ENCODE measurements around the gene HS3ST5. TPM values are rescaled to one million over a fixed set of nuclear protein-coding genes. Genes with fewer than 3 reads are reported as not detected.

The HS3ST5 gene
- total and polyA plus RNA-seq, 7 donors, result 0.28 to 1.1 (median 0.36) TPM; not detected in 2

DNA sequence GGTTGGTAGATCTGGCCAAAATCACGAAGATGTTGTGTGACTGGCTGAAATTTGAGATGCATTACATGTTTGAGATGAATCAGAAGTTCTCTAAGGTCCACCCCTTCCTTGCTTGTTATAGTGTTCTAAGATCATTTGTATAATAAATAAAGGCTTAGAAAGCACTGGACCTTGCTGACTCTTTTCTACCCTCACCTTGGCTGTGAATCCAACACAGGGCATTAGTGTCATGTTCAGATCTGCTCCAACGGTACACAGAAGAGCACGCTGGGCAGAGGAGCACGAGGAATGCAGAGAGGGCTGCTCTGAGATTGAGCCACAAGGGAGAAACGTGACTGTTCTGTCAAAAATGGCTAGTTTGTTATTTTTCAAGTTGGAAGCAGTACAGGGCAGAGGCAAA is 202.4 kb downstream of the HS3ST5 start:
- intact Hi-C loops (cut with DNase I), result no loop called here
- Histone ChIP-seq H3K9me3 (no peaks in the 10 kb centered on the region), H3K27ac (no peak overlapping the region), H3K4me1 (peaks cover 0 to 12% (median 4%) of the 10 kb centered on the region in 4 donors), H3K36me3 (no peaks in the 10 kb centered on the region), H3K27me3 (no peaks in the 10 kb centered on the region), H3K4me3 (no peak overlapping the region)
- no peak for DNase-seq
- WGBS, 2 donors, result 52 to 58% methylated on average over 5 of the region's 5 CpGs
- TF ChIP-seq POLR2AphosphoS5 (IDR thresholded peaks at IDR 0.05) (no peak), CTCF (IDR thresholded peaks at IDR 0.05) (no peak), POLR2A (IDR thresholded peaks at IDR 0.05) (no peak), EP300 (IDR thresholded peaks at IDR 0.05) (no peak)

DNA sequence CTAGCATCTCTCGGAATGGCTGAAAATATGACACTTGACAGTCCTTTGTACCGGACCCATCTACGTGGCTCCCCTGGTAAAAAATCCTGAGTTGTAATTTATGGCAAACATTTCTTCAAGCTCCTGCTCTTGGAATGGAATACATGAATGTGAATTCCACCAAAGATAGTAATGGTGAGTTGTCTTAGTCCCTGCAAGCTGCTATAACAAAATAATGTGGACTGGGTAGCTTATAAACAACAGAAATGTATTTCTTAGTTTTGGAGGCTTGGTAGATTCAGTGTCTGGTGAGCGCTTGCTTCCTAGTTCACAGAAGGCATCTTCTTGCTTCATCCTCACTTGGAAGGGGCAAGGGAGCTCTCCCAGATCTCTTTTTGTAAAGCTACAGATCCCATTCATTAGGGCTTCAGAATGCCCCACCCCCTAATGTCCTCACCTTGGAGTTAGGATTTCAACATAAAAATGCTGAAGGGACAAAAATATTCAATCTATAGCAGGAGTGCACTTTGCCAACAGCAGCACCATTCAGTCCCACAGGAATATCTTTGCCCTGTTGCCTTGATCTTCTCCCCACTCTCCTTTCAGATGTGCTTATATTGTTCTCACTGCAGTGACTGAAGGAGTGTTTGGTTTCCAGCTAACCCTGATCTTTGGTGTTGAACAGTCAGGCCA is 204.1 kb downstream of the HS3ST5 start:
- DNase-seq, result no peak
- intact Hi-C loops (cut with DNase I), result no loop called here
- Histone ChIP-seq H3K27me3 (no peaks in the 10 kb centered on the region), H3K36me3 (no peaks in the 10 kb centered on the region), H3K4me3 (no peak overlapping the region), H3K27ac (no peak overlapping the region), H3K4me1 (peaks cover 0 to 15% (median 6%) of the 10 kb centered on the region in 4 donors), H3K9me3 (no peaks in the 10 kb centered on the region)
- TF ChIP-seq POLR2A (IDR thresholded peaks at IDR 0.05) (no peak), CTCF (IDR thresholded peaks at IDR 0.05) (no peak), EP300 (IDR thresholded peaks at IDR 0.05) (no peak), POLR2AphosphoS5 (IDR thresholded peaks at IDR 0.05) (no peak)
- 95 to 96% methylated on average over 4 of the region's 4 CpGs for WGBS, 2 donors

DNA sequence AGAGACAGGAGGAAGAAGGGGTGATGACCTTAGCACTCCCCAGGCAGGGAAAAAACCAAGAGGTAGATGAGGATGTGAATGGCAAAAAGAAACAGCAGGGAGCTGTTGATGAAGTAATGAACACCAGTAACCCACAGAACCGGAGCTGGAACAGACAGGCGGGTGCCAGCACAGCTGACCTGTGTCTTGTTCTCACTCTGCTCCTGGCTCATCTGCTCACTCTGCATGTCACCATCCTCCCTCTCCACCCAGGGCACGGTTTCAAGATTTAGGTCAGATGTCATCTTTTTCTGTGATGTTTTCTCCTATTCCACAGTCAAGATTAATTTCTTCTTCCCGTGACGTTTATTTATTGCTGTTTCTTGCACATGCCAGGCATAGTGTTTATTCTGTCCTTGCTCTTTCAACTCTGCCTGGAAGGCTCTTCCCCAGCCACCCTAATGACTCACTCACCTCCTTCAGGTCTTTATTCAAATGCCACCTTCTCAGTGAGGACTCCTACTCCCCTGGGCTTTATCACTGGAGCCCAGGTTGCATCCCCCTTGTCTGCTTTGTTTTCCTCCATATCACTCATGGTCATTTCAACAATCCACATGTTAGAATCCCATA is 207.4 kb downstream of the HS3ST5 start:
- no peak for TF ChIP-seq POLR2AphosphoS5 (IDR thresholded peaks at IDR 0.05)
- TF ChIP-seq EP300 (IDR thresholded peaks at IDR 0.05), result no peak
- TF ChIP-seq POLR2A (IDR thresholded peaks at IDR 0.05), result no peak
- no peak for TF ChIP-seq CTCF (IDR thresholded peaks at IDR 0.05)
- H3K4me1 ChIP-seq, result peaks cover 0 to 9% (median 6%) of the 10 kb centered on the region in 4 donors
- DNase-seq, result no peak
- H3K36me3 ChIP-seq, result no peaks in the 10 kb centered on the region
- no peaks in the 10 kb centered on the region for H3K9me3 ChIP-seq
- H3K27ac ChIP-seq, result no peak overlapping the region
- no peaks in the 10 kb centered on the region for H3K27me3 ChIP-seq
- WGBS, 2 donors, result 49 to 72% methylated on average over 5 of the region's 5 CpGs
- H3K4me3 ChIP-seq, result no peak overlapping the region
- intact Hi-C loops (cut with DNase I), result no loop called here

DNA sequence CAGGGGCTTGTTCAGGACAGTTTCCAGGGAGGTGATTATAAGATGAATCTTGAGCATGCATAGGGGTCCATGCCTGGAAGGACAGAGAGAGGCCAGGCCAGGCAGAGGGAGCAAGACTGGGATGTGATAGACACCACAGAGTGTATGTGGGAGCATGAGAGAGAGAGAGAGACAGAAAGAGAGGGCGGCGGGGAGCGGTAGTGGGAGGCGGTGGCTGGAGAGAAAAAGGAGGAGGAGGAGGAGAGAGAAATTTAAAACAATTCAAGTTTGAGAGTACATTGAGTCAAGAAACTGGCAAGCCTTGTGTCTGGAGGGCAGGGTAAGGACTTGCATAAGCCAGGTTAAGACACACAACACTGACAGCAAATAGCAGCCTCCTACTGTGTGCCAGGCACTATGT is 209.0 kb downstream of the HS3ST5 start:
- Histone ChIP-seq H3K36me3 (no peaks in the 10 kb centered on the region), H3K9me3 (no peaks in the 10 kb centered on the region), H3K27me3 (no peaks in the 10 kb centered on the region), H3K27ac (no peak overlapping the region), H3K4me3 (no peak overlapping the region), H3K4me1 (peaks cover 0 to 9% (median 6%) of the 10 kb centered on the region in 4 donors)
- WGBS, 2 donors, result 88 to 99% methylated on average over 4 of the region's 4 CpGs
- no peak for DNase-seq
- TF ChIP-seq POLR2A (IDR thresholded peaks at IDR 0.05) (no peak), POLR2AphosphoS5 (IDR thresholded peaks at IDR 0.05) (no peak), EP300 (IDR thresholded peaks at IDR 0.05) (no peak), CTCF (IDR thresholded peaks at IDR 0.05) (no peak)
- intact Hi-C loops (cut with DNase I), result no loop called here

Measured in sigmoid colon (tissue), 7 donors.